ENCODE data around the gene NRXN3. TPM values are rescaled to one million over a fixed set of nuclear protein-coding genes. Genes with fewer than 3 reads are reported as not detected.

NRXN3 gene
- total RNA-seq, 1 experiment from 2014 or later, result not detected

- BruUV-seq (replicated peaks), result no TSS peak
- DNase-seq, result no peak
- intact Hi-C loops (cut with micrococcal nuclease; ENCODE audit: unreplicated experiment), result no loop called here
- H3K9me3 Mint-ChIP-seq (ENCODE audit: low read depth, unreplicated experiment), result no peaks in the 10 kb centered on the region
- CTCF ChIA-PET, result no interaction called here
- H3K27ac Mint-ChIP-seq (ENCODE audit: unreplicated experiment), result no peak overlapping the region
- no peaks in the 10 kb centered on the region for H3K4me1 Mint-ChIP-seq (ENCODE audit: low read depth, unreplicated experiment)
- no peak for TF ChIP-seq CTCF (IDR thresholded peaks at IDR 0.05; ENCODE audit: unreplicated experiment)
- H3K4me3 Mint-ChIP-seq (ENCODE audit: low read depth, unreplicated experiment), result no peak overlapping the region
- no peaks in the 10 kb centered on the region for H3K36me3 Mint-ChIP-seq (ENCODE audit: insufficient read depth, unreplicated experiment)
- peaks cover 21% of the 10 kb centered on the region for H3K27me3 Mint-ChIP-seq (ENCODE audit: unreplicated experiment)
Measured at GRCh38 chr14:79871136-79871535, 1701.0 kb downstream of the NRXN3 start.

- no peak for DNase-seq
- Mint-ChIP-seq H3K27ac (ENCODE audit: unreplicated experiment) (no peak overlapping the region), H3K36me3 (ENCODE audit: insufficient read depth, unreplicated experiment) (no peaks in the 10 kb centered on the region), H3K9me3 (ENCODE audit: low read depth, unreplicated experiment) (peaks cover 2% of the 10 kb centered on the region), H3K4me3 (ENCODE audit: low read depth, unreplicated experiment) (no peak overlapping the region), H3K4me1 (ENCODE audit: low read depth, unreplicated experiment) (no peaks in the 10 kb centered on the region), H3K27me3 (ENCODE audit: unreplicated experiment) (peaks cover 20% of the 10 kb centered on the region)
- intact Hi-C loops (cut with micrococcal nuclease; ENCODE audit: unreplicated experiment), result no loop called here
- BruUV-seq (replicated peaks), result no TSS peak
- CTCF ChIA-PET, result no interaction called here
- TF ChIP-seq CTCF (IDR thresholded peaks at IDR 0.05; ENCODE audit: unreplicated experiment), result no peak
Measured at GRCh38 chr14:79878229-79878628, 1708.1 kb downstream of the NRXN3 start.

- no peak overlapping the region for H3K27ac Mint-ChIP-seq (ENCODE audit: unreplicated experiment)
- peaks cover 15% of the 10 kb centered on the region for H3K27me3 Mint-ChIP-seq (ENCODE audit: unreplicated experiment)
- no TSS peak for BruUV-seq (replicated peaks)
- no peaks in the 10 kb centered on the region for H3K36me3 Mint-ChIP-seq (ENCODE audit: insufficient read depth, unreplicated experiment)
- intact Hi-C loops (cut with micrococcal nuclease; ENCODE audit: unreplicated experiment), result no loop called here
- no peaks in the 10 kb centered on the region for H3K4me1 Mint-ChIP-seq (ENCODE audit: low read depth, unreplicated experiment)
- CTCF ChIA-PET, result no interaction called here
- no peak for DNase-seq
- H3K4me3 Mint-ChIP-seq (ENCODE audit: low read depth, unreplicated experiment), result no peak overlapping the region
- H3K9me3 Mint-ChIP-seq (ENCODE audit: low read depth, unreplicated experiment), result peaks cover 2% of the 10 kb centered on the region
- TF ChIP-seq CTCF (IDR thresholded peaks at IDR 0.05; ENCODE audit: unreplicated experiment), result no peak
Measured at GRCh38 chr14:79878785-79879184, 1708.6 kb downstream of the NRXN3 start.

GRCh38 chr14:79881299-79881698 is 1711.1 kb downstream of the NRXN3 start:
- no peaks in the 10 kb centered on the region for H3K4me1 Mint-ChIP-seq (ENCODE audit: low read depth, unreplicated experiment)
- CTCF ChIA-PET, result no interaction called here
- intact Hi-C loops (cut with micrococcal nuclease; ENCODE audit: unreplicated experiment), result loop anchor here (2.0 kb wide), 1 partner anchor 14 kb away; no protein-coding TSS in a partner anchor
- H3K4me3 Mint-ChIP-seq (ENCODE audit: low read depth, unreplicated experiment), result no peak overlapping the region
- H3K9me3 Mint-ChIP-seq (ENCODE audit: low read depth, unreplicated experiment), result peaks cover 1% of the 10 kb centered on the region
- H3K27me3 Mint-ChIP-seq (ENCODE audit: unreplicated experiment), result no peaks in the 10 kb centered on the region
- no peak for TF ChIP-seq CTCF (IDR thresholded peaks at IDR 0.05; ENCODE audit: unreplicated experiment)
- H3K36me3 Mint-ChIP-seq (ENCODE audit: insufficient read depth, unreplicated experiment), result no peaks in the 10 kb centered on the region
- H3K27ac Mint-ChIP-seq (ENCODE audit: unreplicated experiment), result no peak overlapping the region
- DNase-seq, result no peak
- no TSS peak for BruUV-seq (replicated peaks)
